Liver (tissue), 9 donors: ENCODE data around the gene MRPS14. TPM values are rescaled to one million over a fixed set of nuclear protein-coding genes. Genes with fewer than 3 reads are reported as not detected.

Source experiments
- DNase-seq: peaks from one replicate; pipeline ENCODE4 v3.0.0-alpha.2; 2017; ENCODE audit warnings: low spot score
- H3K27ac ChIP-seq, 2 donors: one replicate each; pipeline ENCODE4 v1.7.0; 2013; ENCODE audit warnings: inconsistent platforms in 2 of 2, low read length in 2 of 2, control low read depth in 1 of 2, low read depth in 1 of 2, mild to moderate bottlenecking in 1 of 2
- H3K27me3 ChIP-seq, 4 donors: one replicate each; pipeline versions ENCODE4 v1.6.1 to v1.7.0; 2013; ENCODE audit warnings: low read length in 3 of 4, inconsistent platforms in 1 of 4, mild to moderate bottlenecking in 1 of 4, moderate library complexity in 1 of 4; ENCODE audit not compliant: control insufficient read depth in 4 of 4, insufficient read depth in 4 of 4
- H3K36me3 ChIP-seq, 4 donors: one replicate each; pipeline versions ENCODE4 v1.6.1 to v1.7.0; 2013; ENCODE audit warnings: low read length in 3 of 4, mild to moderate bottlenecking in 3 of 4, low read depth in 1 of 4, moderate library complexity in 1 of 4; ENCODE audit not compliant: control insufficient read depth in 4 of 4, insufficient read depth in 3 of 4
- H3K4me1 ChIP-seq, 4 donors: one replicate each; pipeline versions ENCODE4 v1.6.1 to v1.7.0; 2013; ENCODE audit warnings: low read length in 3 of 4, mild to moderate bottlenecking in 3 of 4, moderate library complexity in 1 of 4; ENCODE audit not compliant: control insufficient read depth in 4 of 4, insufficient read depth in 4 of 4
- H3K4me3 ChIP-seq, 3 donors: one replicate each; pipeline versions ENCODE4 v1.6.1 to v1.7.0; 2013; ENCODE audit warnings: low read length in 3 of 3, control low read depth in 1 of 3, low read depth in 1 of 3, mild to moderate bottlenecking in 1 of 3
- H3K9ac ChIP-seq, 2 donors: one replicate each; pipeline ENCODE4 v1.7.0; 2013; ENCODE audit warnings: low read length in 2 of 2, mild to moderate bottlenecking in 2 of 2, moderate library complexity in 2 of 2, control low read depth in 1 of 2, low read depth in 1 of 2
- H3K9me3 ChIP-seq, 4 donors: one replicate each; pipeline versions ENCODE4 v1.6.1 to v1.7.0; 2013; ENCODE audit warnings: low read length in 3 of 4; ENCODE audit not compliant: control insufficient read depth in 4 of 4
- EGR1 ChIP-seq, 2 donors: IDR thresholded peaks; 2 replicates each; pipeline ENCODE4 v1.6.1; 2016 to 2018; ENCODE audit warnings: antibody characterized with exemption in 2 of 2, low read depth in 2 of 2
- FOXA1 ChIP-seq: IDR thresholded peaks from 2 replicates; pipeline ENCODE4 v1.6.1; 2016; ENCODE audit warnings: antibody characterized with exemption
- GABPA ChIP-seq, 2 donors: IDR thresholded peaks in 1 of 2; conservative IDR thresholded peaks in 1 of 2; 2 replicates each; pipeline ENCODE4 v1.6.1; 2016; ENCODE audit warnings: antibody characterized with exemption in 2 of 2, mild to moderate bottlenecking in 1 of 2, moderate library complexity in 1 of 2
- HNF4A ChIP-seq, 2 donors: conservative IDR thresholded peaks; 2 replicates each; pipeline ENCODE4 v1.6.1; 2016; ENCODE audit warnings: antibody characterized with exemption in 2 of 2, mild to moderate bottlenecking in 2 of 2
- JUND ChIP-seq, 2 donors: IDR thresholded peaks; 2 replicates each; pipeline ENCODE4 v1.6.1; 2016; ENCODE audit warnings: antibody characterized with exemption in 2 of 2
- NR2F2 ChIP-seq: IDR thresholded peaks from 2 replicates; pipeline ENCODE4 v1.6.1; 2016; ENCODE audit warnings: antibody characterized with exemption
- RAD21 ChIP-seq, 2 donors: IDR thresholded peaks; 2 replicates each; pipeline ENCODE4 v1.6.1; 2016; ENCODE audit warnings: antibody characterized with exemption in 2 of 2, mild to moderate bottlenecking in 2 of 2
- RXRA ChIP-seq, 2 donors: IDR thresholded peaks; 2 replicates each; pipeline ENCODE4 v1.6.1; 2017 to 2018; ENCODE audit warnings: antibody characterized with exemption in 2 of 2, mild to moderate bottlenecking in 1 of 2
- SP1 ChIP-seq: IDR thresholded peaks from 2 replicates; pipeline ENCODE4 v1.6.1; 2018; ENCODE audit warnings: antibody characterized with exemption, mild to moderate bottlenecking
- TAF1 ChIP-seq: conservative IDR thresholded peaks from 2 replicates; pipeline ENCODE4 v1.6.1; 2016; ENCODE audit warnings: antibody characterized with exemption, mild to moderate bottlenecking
- YY1 ChIP-seq: IDR thresholded peaks from 2 replicates; pipeline ENCODE4 v1.6.1; 2016; ENCODE audit warnings: antibody characterized with exemption, mild to moderate bottlenecking
- WGBS: extraction: QIAGEN DNeasy Blood & Tissue Kit; methylation state at CpG from one replicate; pipeline ENCODE4 v1.1.7; 2013; 5-methylcytosine and 5-hydroxymethylcytosine counted together
- polyA plus RNA-seq, 2 donors: library from polyadenylated mRNA; stranded (reverse) in 1 of 2; unstranded in 1 of 2; fragments of 200-250 nt in 1 of 2; fragments of >200 nt in 1 of 2; fragmentation: Nextera tagmentation in 1 of 2; extraction: Ambion mirVana in 1 of 2; gene quantifications; one replicate each; pipeline versions ENCODE4 v1.2.1 to v1.2.3, GENCODE V29; 2013 to 2015
- total RNA-seq, 2 donors: library from RNA; depleted of rRNA; stranded (reverse); fragments of >200 nt; gene quantifications; one replicate each; pipeline ENCODE4 v1.2.3, GENCODE V29; 2014
- TF ChIP-seq, protein P1 (sequence below): IDR thresholded peaks from 2 replicates; pipeline ENCODE4 v1.6.1; 2016; ENCODE audit warnings: antibody characterized with exemption
- TF ChIP-seq, protein P2 (sequence below): IDR thresholded peaks from 2 replicates; pipeline ENCODE4 v1.6.1; 2016; ENCODE audit warnings: antibody characterized with exemption
- TF ChIP-seq, protein P3 (sequence below): fragments of 150-350 bp; IDR thresholded peaks from 2 replicates; pipeline ENCODE4 v1.5.1; 2017; ENCODE audit warnings: improper control_type of control experiment, low read depth, low read length; ENCODE audit not compliant: missing input control
- TF ChIP-seq, protein P4 (sequence below): IDR thresholded peaks from 2 replicates; pipeline ENCODE4 v1.6.1; 2016; ENCODE audit warnings: antibody characterized with exemption
- donor health status: healthy.
- donor health status: healthy.
- donor health status: healthy.
- donor health status: healthy.
- donor health status: healthy.

Gene MRPS14
- total and polyA plus RNA-seq, 4 donors = 14.9 to 41.4 (median 22.4) TPM

DNA sequence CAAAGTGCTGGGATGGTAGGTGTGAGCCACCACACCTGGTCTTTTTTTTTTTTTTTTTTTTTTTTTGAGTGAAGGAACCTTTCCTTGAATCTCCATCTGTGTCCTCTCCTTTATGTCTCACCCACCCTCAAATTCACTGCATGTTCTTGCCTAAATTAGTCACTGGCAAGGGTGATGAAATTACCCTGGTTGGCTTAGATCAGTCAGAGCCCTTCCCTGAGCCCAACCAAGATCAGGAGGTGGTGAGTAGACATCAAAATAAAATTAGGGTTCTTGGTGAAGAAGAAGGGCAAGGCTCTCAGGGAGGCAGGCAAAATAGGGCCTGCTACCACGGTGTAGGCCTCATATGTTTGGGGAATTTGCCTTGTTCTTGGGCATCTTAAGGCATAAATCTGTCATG lies 39.1 kb upstream of the MRPS14 start:
- Histone ChIP-seq H3K9me3 (no peaks in the 10 kb centered on the region), H3K9ac (no peak overlapping the region), H3K27me3 (no peaks in the 10 kb centered on the region), H3K27ac (no peak overlapping the region), H3K4me1 (no peaks in the 10 kb centered on the region), H3K4me3 (no peak overlapping the region), H3K36me3 (no peaks in the 10 kb centered on the region)
- WGBS = 82% methylated on average over 1 of the region's 1 CpG
- DNase-seq = no peak
- TF ChIP-seq RXRA (IDR thresholded peaks at IDR 0.05) (no peak), GABPA (IDR thresholded peaks at IDR 0.05 in 1 of 2, conservative IDR thresholded peaks at IDR 0.05 in 1 of 2) (no peak), HNF4A (conservative IDR thresholded peaks at IDR 0.05) (no peak), EGR1 (IDR thresholded peaks at IDR 0.05; ENCODE audit: low read depth in 2 of 2) (no peak), JUND (IDR thresholded peaks at IDR 0.05) (no peak), SP1 (no peak), TAF1 (no peak), NR2F2 (no peak), YY1 (no peak), RAD21 (IDR thresholded peaks at IDR 0.05) (no peak)
- TF ChIP-seq, protein P1, sequence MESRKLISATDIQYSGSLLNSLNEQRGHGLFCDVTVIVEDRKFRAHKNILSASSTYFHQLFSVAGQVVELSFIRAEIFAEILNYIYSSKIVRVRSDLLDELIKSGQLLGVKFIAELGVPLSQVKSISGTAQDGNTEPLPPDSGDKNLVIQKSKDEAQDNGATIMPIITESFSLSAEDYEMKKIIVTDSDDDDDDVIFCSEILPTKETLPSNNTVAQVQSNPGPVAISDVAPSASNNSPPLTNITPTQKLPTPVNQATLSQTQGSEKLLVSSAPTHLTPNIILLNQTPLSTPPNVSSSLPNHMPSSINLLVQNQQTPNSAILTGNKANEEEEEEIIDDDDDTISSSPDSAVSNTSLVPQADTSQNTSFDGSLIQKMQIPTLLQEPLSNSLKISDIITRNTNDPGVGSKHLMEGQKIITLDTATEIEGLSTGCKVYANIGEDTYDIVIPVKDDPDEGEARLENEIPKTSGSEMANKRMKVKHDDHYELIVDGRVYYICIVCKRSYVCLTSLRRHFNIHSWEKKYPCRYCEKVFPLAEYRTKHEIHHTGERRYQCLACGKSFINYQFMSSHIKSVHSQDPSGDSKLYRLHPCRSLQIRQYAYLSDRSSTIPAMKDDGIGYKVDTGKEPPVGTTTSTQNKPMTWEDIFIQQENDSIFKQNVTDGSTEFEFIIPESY = no peak
- TF ChIP-seq, protein P2, sequence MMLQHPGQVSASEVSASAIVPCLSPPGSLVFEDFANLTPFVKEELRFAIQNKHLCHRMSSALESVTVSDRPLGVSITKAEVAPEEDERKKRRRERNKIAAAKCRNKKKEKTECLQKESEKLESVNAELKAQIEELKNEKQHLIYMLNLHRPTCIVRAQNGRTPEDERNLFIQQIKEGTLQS = no peak
- TF ChIP-seq, protein P3, sequence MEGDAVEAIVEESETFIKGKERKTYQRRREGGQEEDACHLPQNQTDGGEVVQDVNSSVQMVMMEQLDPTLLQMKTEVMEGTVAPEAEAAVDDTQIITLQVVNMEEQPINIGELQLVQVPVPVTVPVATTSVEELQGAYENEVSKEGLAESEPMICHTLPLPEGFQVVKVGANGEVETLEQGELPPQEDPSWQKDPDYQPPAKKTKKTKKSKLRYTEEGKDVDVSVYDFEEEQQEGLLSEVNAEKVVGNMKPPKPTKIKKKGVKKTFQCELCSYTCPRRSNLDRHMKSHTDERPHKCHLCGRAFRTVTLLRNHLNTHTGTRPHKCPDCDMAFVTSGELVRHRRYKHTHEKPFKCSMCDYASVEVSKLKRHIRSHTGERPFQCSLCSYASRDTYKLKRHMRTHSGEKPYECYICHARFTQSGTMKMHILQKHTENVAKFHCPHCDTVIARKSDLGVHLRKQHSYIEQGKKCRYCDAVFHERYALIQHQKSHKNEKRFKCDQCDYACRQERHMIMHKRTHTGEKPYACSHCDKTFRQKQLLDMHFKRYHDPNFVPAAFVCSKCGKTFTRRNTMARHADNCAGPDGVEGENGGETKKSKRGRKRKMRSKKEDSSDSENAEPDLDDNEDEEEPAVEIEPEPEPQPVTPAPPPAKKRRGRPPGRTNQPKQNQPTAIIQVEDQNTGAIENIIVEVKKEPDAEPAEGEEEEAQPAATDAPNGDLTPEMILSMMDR = no peak
- TF ChIP-seq, protein P4, sequence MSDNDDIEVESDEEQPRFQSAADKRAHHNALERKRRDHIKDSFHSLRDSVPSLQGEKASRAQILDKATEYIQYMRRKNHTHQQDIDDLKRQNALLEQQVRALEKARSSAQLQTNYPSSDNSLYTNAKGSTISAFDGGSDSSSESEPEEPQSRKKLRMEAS = no peak

DNA sequence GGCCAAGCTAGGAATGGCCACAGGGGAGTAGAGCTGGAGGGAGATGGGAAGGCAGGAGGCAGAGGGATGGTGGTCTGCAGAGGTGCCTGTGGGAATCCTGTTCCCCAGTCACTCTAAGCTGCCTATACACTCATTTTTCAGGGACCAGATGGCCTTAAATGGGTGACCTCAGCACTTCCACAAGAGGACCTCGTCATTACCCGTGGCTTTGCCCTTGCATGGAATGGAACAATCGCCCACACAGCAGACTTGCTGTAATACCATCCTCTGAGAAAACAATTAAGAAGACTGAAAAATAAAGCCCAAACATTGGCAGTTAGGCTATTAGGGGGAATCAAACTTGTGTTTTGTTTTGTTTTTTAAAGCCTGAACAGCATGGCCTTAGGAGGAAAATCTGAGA lies 31.5 kb upstream of the MRPS14 start:
- no peak for DNase-seq
- Histone ChIP-seq H3K4me1 (no peaks in the 10 kb centered on the region), H3K4me3 (no peak overlapping the region), H3K36me3 (no peaks in the 10 kb centered on the region), H3K9me3 (no peaks in the 10 kb centered on the region), H3K27ac (no peak overlapping the region), H3K27me3 (peaks cover 0 to 1% (median 0%) of the 10 kb centered on the region in 4 donors), H3K9ac (no peak overlapping the region)
- 77% methylated on average over 3 of the region's 3 CpGs for WGBS
- TF ChIP-seq SP1 (no peak), FOXA1 (no peak), JUND (IDR thresholded peaks at IDR 0.05) (no peak), RAD21 (IDR thresholded peaks at IDR 0.05) (no peak), RXRA (IDR thresholded peaks at IDR 0.05) (no peak), NR2F2 (no peak), EGR1 (IDR thresholded peaks at IDR 0.05; ENCODE audit: low read depth in 2 of 2) (no peak), TAF1 (no peak)
- TF ChIP-seq, protein P3 = no peak
- TF ChIP-seq, protein P2 = no peak
